Measurements from ENCODE around the gene PHF1. TPM values are rescaled to one million over a fixed set of nuclear protein-coding genes. Genes with fewer than 3 reads are reported as not detected.

The PHF1 gene
- total RNA-seq, 2 donors from 2014 or later, result 27.2 to 133 TPM

Other genes starting within 250 kb of the PHF1 start
- gene COL11A2, start 218.5 kb upstream of the PHF1 start, total RNA-seq, result 1 to 10 TPM; 1.2 to 3.3 TPM
- gene RXRB, start 210.3 kb upstream of the PHF1 start, total RNA-seq, result 10 to 100 TPM; 31.0 to 68.7 TPM
- gene SLC39A7, start 210.1 kb upstream of the PHF1 start, total RNA-seq, result 10 to 100 TPM; 50.5 to 65.0 TPM
- 10 to 100 TPM in 1 of 2 donors, 1 to 10 TPM in 1; 3.4 to 13.1 TPM for gene HSD17B8, start 206.4 kb upstream of the PHF1 start, total RNA-seq
- 10 to 100 TPM; 22.7 to 25.1 TPM for gene RING1, start 202.5 kb upstream of the PHF1 start, total RNA-seq
- gene VPS52, start 139.1 kb upstream of the PHF1 start, total RNA-seq, result 10 to 100 TPM; 42.5 to 43.2 TPM
- 1,000 to 10,000 TPM; 3,349 to 4,633 TPM for gene RPS18, start 138.9 kb upstream of the PHF1 start, total RNA-seq
- 1 to 10 TPM; 4.0 to 5.8 TPM for gene B3GALT4, start 133.9 kb upstream of the PHF1 start, total RNA-seq
- gene WDR46, start 121.8 kb upstream of the PHF1 start, total RNA-seq, result 10 to 100 TPM; 51.2 to 98.7 TPM
- 10 to 100 TPM; 57.9 to 81.2 TPM for gene PFDN6, start 121.4 kb upstream of the PHF1 start, total RNA-seq
- 10 to 100 TPM; 37.7 to 73.4 TPM for gene RGL2, start 112.1 kb upstream of the PHF1 start, total RNA-seq
- gene TAPBP, start 96.9 kb upstream of the PHF1 start, total RNA-seq, result 100 to 1,000 TPM; 176 to 194 TPM
- 10 to 100 TPM in 1 of 2 donors, 1 to 10 TPM in 1; 6.9 to 20.0 TPM for gene ZBTB22, start 93.3 kb upstream of the PHF1 start, total RNA-seq
- gene DAXX, start 88.1 kb upstream of the PHF1 start, total RNA-seq, result 10 to 100 TPM; 62.2 to 77.3 TPM
- 100 to 1,000 TPM; 101 to 108 TPM for gene KIFC1, start 19.2 kb upstream of the PHF1 start, total RNA-seq
- 100 to 1,000 TPM; 163 to 248 TPM for gene CUTA, start 7.1 kb downstream of the PHF1 start, total RNA-seq
- gene SYNGAP1, start 9.1 kb downstream of the PHF1 start, total RNA-seq, result 100 to 1,000 TPM in 1 of 2 donors, 10 to 100 TPM in 1; 43.2 to 156 TPM
- gene ZBTB9, start 43.6 kb downstream of the PHF1 start, total RNA-seq, result 10 to 100 TPM; 11.6 to 12.5 TPM
- 10 to 100 TPM; 48.8 to 61.9 TPM for gene BAK1, start 169.3 kb downstream of the PHF1 start, total RNA-seq
- 10 to 100 TPM; 57.0 to 59.7 TPM for gene ITPR3, start 210.3 kb downstream of the PHF1 start, total RNA-seq